ENCODE measurements around the gene FNBP1.

FNBP1 gene

GRCh38 chr9:129875181-129875611, 167.8 kb downstream of the FNBP1 start:
- TF ChIP-seq CTCF (IDR thresholded peaks at IDR 0.05; ENCODE audit: insufficient read depth, low read depth, low read length, missing control alignments), result peak; percentile 3
- no peak for DNase-seq (ENCODE audit: low read depth)

GRCh38 chr9:129874261-129875101, 168.5 kb downstream of the FNBP1 start:
- DNase-seq (ENCODE audit: low read depth), result no peak
- no peak overlapping the region for H3K4me3 ChIP-seq (ENCODE audit: low read depth, low read length)
- TF ChIP-seq CTCF (IDR thresholded peaks at IDR 0.05; ENCODE audit: insufficient read depth, low read depth, low read length, missing control alignments), result no peak

More at GRCh38 chr9:129875181-129875611, 167.8 kb downstream of the FNBP1 start:
- H3K4me3 ChIP-seq (ENCODE audit: low read depth, low read length), result no peak overlapping the region

- DNase-seq (ENCODE audit: low read depth), result no peak
- TF ChIP-seq CTCF (IDR thresholded peaks at IDR 0.05; ENCODE audit: insufficient read depth, low read depth, low read length, missing control alignments), result no peak
- no peak overlapping the region for H3K4me3 ChIP-seq (ENCODE audit: low read depth, low read length)
Observed at GRCh38 chr9:129873563-129874190, 169.3 kb downstream of the FNBP1 start.

DNA sequence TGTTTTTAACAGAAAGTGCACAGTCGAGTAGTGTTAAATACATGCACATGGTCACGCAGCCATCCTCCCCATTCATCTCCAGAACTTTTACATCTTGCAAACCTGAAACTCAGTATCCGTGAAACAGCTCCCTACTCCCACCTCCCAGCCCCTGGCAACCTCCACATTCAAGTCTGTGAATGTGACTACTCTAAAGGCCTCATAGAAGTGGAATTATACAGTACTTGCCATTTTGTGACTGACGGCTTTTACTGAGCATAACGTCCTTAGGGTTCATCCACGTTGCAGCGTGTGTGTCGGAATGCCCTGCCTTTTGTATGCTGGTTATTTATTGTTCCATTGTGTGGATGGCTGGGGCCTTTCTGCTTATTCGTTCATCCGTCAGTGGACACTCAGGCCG, 171.9 kb downstream of the FNBP1 start:
- no peak overlapping the region for H3K4me3 ChIP-seq (ENCODE audit: low read depth, low read length)
- no peak for DNase-seq (ENCODE audit: low read depth)
- TF ChIP-seq CTCF (IDR thresholded peaks at IDR 0.05; ENCODE audit: insufficient read depth, low read depth, low read length, missing control alignments), result no peak

GRCh38 chr9:129869585-129870501, 173.1 kb downstream of the FNBP1 start:
- no peak for TF ChIP-seq CTCF (IDR thresholded peaks at IDR 0.05; ENCODE audit: insufficient read depth, low read depth, low read length, missing control alignments)
- DNase-seq (ENCODE audit: low read depth), result no peak

GRCh38 chr9:129868872-129869486, 174.0 kb downstream of the FNBP1 start:
- TF ChIP-seq CTCF (IDR thresholded peaks at IDR 0.05; ENCODE audit: insufficient read depth, low read depth, low read length, missing control alignments), result no peak
- DNase-seq (ENCODE audit: low read depth), result no peak
- no peak overlapping the region for H3K4me3 ChIP-seq (ENCODE audit: low read depth, low read length)

More at GRCh38 chr9:129869585-129870501, 173.1 kb downstream of the FNBP1 start:
- no peak overlapping the region for H3K4me3 ChIP-seq (ENCODE audit: low read depth, low read length)
